Mucosa of stomach (tissue), 1 donor: ENCODE results near the gene GPX4.
"Not testable (repeated sequence)": the region's sequence is repeated elsewhere in the genome, so short reads cannot be mapped to it uniquely, and the experiment has no call there.

Source experiments
- H3K27me3 ChIP-seq: one replicate; pipeline ENCODE4 v1.7.0; 2013; ENCODE audit warnings: mild to moderate bottlenecking, low read length; ENCODE audit not compliant: control insufficient read depth, insufficient read depth
- H3K36me3 ChIP-seq: one replicate; pipeline ENCODE4 v1.7.0; 2013; ENCODE audit warnings: low read length; ENCODE audit not compliant: control insufficient read depth, insufficient read depth
- H3K4me1 ChIP-seq: one replicate; pipeline ENCODE4 v1.7.0; 2013; ENCODE audit warnings: mild to moderate bottlenecking, low read length; ENCODE audit not compliant: control insufficient read depth, insufficient read depth
- H3K4me3 ChIP-seq: one replicate; pipeline ENCODE4 v1.7.0; 2013; ENCODE audit warnings: low read length
- H3K9ac ChIP-seq: one replicate; pipeline ENCODE4 v1.7.0; 2013; ENCODE audit warnings: mild to moderate bottlenecking, low read length, moderate library complexity
- H3K9me3 ChIP-seq: one replicate; pipeline ENCODE4 v1.7.0; 2013; ENCODE audit warnings: mild to moderate bottlenecking, low read length, moderate library complexity; ENCODE audit not compliant: control insufficient read depth
- donor health status: Pancreatic carcinoma.

GPX4 gene

DNA sequence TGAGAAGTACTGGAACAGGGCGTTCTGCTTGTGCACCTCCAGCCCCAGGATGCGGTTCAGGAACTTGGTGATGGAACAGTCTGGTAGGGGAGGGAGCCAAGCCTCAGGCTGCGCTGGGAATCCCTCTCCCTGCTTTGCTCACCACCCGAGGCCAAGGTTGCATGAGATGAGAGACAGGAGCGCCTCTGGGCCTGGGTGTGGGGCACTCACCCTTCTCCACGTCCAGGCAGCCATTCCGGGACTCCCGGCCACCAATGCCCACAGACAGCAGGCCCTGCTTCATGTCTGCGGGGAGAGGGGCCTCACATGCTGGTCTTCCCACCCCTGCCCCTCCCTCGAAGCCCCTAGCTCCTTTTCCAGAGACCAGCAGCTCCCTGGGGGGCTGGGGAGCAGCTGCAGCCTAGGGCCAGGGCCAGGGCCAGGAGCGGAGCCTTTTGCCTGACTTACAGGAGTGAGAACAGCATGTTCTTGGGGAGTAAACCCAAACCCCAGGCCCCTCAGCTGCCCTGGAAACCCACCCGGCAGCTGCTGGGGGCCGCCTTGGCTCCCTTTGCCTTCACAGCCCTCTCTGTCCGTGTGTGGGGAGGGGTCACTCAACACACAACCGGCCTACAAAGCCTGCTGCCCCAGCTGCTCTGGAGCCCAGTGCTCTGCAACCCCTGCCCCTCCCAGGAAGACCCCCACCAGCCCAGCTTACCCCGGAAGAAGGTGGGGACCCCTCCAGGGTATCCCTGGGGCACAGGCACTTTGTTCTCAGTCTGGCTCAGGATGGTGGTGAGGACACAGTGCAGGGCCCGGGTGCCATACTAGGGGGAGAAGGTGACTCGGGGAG lies 7.2 kb downstream of the GPX4 start:
- no peak overlapping the region for H3K9ac ChIP-seq
- peaks cover 30% of the 10 kb centered on the region for H3K4me1 ChIP-seq
- H3K36me3 ChIP-seq, result peaks cover 5% of the 10 kb centered on the region
- H3K9me3 ChIP-seq, result no peaks in the 10 kb centered on the region
- no peaks in the 10 kb centered on the region for H3K27me3 ChIP-seq
- no peak overlapping the region for H3K4me3 ChIP-seq

DNA sequence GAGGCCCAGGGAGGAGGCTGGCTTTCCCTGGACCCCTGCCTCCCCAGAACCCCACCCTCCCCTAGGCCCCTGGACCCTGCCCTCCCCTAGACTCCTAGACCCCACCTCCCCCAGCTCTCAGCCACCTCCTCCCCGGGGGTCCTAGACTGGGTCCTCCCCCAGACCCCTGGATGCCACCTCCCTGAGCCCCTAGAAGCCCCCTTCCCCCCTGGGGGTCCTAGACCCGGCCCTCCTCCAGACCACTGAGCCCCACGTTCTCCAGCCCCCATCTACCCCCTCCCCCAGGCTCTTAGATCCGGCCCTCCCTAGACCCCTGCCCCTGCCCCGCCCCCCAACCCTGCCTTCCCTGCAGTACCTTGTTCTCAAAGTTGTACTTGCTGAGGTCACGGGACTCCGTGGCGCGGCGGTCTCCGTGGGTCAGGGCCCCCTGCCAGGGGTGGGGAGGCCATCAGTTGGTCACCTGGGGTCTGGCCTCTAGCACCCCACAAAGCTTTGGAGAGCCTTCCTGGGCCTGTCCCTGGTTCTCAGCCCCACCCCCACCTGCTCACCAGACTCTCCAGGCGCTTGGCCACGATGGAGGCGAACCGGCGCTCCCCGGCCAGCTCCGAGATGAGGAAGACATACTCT lies 8.0 kb downstream of the GPX4 start:
- Histone ChIP-seq H3K9me3 (no peaks in the 10 kb centered on the region), H3K4me1 (peaks cover 23% of the 10 kb centered on the region), H3K9ac (no peak overlapping the region), H3K27me3 (no peaks in the 10 kb centered on the region), H3K36me3 (peaks cover 5% of the 10 kb centered on the region), H3K4me3 (no peak overlapping the region)

DNA sequence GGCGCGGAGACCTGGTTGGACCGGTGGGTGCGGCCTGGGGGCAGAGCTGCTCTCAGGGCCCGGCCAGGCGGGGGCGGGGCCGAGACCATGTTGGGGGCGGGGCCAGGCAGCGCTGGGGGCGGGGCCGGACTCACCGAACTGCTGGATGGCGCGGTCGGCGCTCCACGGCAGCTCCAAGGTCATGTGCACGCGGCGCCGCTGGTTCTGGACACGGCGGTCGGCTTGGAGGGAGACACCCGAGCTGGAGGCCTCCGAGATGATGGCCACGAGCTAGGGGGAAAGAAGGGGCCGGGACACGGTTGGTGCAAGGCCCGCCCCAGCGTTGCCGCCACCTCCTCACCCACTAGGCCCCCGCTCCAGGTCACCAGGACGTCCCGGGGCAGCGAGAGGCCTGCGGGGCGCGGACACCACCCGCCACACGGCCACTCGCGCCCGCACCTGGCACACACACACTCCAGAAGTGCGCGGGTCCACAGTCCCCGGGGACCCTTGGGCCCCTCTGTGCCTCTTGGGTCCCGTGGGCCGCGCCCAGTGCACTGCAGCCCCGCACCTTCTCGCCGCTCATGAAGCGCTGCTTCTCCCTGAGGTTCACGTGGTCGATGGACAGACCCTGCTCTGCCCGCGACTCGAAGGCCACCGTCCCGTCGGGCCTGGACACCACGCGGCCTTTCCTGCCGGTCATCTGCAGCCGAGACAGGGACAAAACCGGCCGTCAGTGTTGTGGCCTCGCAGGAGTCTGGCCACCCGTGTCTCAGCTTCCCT lies 8.7 kb downstream of the GPX4 start:
- no peak overlapping the region for H3K4me3 ChIP-seq
- H3K9me3 ChIP-seq, result no peaks in the 10 kb centered on the region
- H3K27me3 ChIP-seq, result no peaks in the 10 kb centered on the region
- peaks cover 5% of the 10 kb centered on the region for H3K36me3 ChIP-seq
- H3K9ac ChIP-seq, result no peak overlapping the region
- H3K4me1 ChIP-seq, result peaks cover 18% of the 10 kb centered on the region

DNA sequence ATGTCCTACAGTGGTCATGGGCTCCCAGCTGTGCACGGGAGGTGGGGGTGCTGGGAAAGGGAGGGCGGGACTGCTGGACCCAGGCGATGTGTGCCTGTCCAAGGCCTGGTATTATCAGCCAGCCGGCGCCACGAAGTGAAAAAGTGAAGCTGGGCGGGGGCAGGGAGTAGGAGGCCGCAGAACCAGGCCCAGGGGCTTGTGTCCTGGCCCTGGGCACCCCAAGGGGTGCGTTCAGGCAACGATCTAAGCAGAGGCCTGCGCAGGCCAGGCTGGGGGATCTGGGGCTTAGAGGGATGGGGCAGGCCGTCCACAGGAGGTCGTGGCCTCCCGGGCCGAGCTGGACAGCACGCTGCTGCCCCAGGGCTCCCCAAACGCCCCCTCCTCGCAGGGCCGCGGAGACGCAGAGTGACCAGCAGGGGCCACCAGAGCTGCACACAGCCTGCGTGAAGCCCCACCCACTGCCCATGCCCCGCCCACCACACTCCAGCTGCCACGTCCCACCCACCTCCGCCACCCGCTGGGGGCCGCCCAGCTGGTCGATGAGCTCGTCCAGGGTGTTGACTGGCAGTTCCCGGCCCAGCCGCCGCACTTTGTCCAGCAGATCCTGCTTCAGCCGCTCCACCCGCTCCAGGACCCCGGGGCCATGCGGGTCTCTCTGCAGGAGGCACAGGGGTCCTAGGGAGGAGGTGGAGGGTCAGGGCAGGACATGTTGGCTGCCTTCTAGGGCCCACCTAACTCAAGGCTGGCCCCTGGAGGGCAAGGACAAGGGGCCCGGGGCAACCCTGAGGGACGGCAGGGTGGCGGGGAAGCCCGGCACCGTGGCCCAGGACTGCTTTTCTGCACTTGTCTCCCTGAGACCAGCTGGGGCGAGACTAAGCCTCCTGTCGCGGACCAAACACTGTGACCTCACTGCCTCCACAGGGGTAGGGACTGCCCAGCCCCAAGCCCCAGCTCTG lies 9.5 kb downstream of the GPX4 start:
- H3K9ac ChIP-seq, result peak overlapping the region; percentile 56
- peaks cover 5% of the 10 kb centered on the region for H3K36me3 ChIP-seq
- no peak overlapping the region for H3K4me3 ChIP-seq
- no peaks in the 10 kb centered on the region for H3K9me3 ChIP-seq
- peaks cover 18% of the 10 kb centered on the region for H3K4me1 ChIP-seq
- no peaks in the 10 kb centered on the region for H3K27me3 ChIP-seq

DNA sequence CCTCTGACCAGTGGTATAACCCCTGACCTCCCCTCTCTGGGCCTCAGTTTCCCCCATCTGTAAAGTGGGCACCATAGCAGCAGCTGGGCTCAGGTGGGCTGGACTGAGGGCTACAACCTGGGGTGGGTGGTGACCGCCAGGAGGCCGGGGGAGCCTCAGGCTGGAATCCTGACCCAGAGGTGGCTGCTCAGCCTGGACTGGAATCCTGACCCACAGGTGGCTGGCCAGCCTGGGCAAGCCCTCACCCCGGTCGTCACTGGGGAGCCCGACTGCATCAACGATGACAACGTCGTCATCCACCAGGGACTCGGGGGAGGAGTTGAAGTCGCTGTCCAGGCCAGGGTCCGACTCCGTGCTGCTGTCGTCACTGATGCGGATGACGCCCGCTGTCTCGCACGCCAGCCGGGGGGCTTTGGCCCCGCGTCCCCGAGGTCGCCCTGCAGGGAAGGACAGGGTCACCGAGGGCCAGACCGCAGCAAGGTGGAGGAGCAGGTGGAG lies 10.2 kb downstream of the GPX4 start:
- Histone ChIP-seq H3K4me3 (no peak overlapping the region), H3K36me3 (peaks cover 5% of the 10 kb centered on the region), H3K27me3 (no peaks in the 10 kb centered on the region), H3K4me1 (peaks cover 18% of the 10 kb centered on the region), H3K9me3 (no peaks in the 10 kb centered on the region), H3K9ac (peak overlapping the region; percentile 56)

DNA sequence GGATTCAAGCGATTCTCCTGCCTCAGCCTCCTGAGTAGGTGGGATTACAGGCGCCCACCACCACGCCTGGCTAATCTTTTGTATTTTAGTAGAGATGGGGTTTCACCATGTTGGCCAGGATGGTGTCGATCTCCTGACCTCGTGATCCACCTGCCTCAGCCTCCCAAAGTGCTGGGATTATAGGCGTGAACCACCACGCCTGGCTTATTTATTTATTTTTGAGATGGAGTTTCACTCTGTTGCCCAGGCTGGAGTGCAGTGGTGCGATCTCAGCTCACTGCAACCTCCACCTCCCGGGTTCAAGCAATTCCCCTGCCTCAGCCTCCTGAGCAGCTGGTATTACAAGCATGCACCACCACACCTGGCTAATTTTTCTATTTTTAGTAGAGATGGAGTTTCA lies 10.9 kb downstream of the GPX4 start:
- not testable (repeated sequence) for H3K4me3 ChIP-seq, H3K36me3 ChIP-seq, H3K27me3 ChIP-seq, H3K9ac ChIP-seq, H3K9me3 ChIP-seq
- H3K4me1 ChIP-seq, result peaks cover 18% of the 10 kb centered on the region

DNA sequence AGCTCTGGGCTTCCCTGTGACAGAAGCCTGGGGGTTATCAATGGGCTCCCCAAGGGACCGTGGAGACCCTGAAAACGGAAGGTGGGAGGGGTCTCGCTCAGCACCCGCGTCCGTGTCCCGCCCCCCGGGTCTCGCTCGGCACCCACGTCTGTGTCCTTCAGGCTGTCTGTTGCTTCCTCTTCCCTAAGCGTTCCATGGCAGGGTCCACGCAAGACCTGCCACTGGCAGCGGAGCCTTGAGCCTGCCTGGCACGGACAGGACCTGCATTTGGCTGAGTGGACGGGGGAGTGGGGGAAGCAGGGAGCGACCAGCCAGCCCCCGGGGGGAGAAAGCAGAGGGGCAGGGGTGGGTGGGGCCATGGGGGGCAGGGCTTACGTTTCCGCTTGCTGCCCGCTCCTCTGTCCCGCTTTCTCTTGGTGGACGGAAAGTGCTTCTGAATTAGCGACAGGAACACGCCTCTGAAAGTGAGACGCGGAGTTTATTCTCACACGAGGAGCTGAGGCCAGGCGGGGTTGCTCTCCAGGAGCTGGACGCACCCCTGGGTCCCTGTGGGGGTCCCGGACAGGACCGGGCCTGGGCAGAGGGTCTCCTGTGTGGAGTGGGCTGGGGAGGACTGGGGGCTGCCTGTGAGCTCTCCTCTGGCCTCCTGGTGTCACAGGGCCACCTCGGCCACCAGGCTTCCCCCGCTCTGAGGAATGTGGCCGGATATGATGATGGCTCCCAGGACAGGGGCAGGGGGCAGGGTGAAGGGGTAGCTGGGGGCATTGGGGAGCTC lies 12.0 kb downstream of the GPX4 start:
- no peaks in the 10 kb centered on the region for H3K9me3 ChIP-seq
- no peak overlapping the region for H3K4me3 ChIP-seq
- H3K4me1 ChIP-seq, result peaks cover 18% of the 10 kb centered on the region
- H3K36me3 ChIP-seq, result peaks cover 5% of the 10 kb centered on the region
- no peaks in the 10 kb centered on the region for H3K27me3 ChIP-seq
- H3K9ac ChIP-seq, result no peak overlapping the region

DNA sequence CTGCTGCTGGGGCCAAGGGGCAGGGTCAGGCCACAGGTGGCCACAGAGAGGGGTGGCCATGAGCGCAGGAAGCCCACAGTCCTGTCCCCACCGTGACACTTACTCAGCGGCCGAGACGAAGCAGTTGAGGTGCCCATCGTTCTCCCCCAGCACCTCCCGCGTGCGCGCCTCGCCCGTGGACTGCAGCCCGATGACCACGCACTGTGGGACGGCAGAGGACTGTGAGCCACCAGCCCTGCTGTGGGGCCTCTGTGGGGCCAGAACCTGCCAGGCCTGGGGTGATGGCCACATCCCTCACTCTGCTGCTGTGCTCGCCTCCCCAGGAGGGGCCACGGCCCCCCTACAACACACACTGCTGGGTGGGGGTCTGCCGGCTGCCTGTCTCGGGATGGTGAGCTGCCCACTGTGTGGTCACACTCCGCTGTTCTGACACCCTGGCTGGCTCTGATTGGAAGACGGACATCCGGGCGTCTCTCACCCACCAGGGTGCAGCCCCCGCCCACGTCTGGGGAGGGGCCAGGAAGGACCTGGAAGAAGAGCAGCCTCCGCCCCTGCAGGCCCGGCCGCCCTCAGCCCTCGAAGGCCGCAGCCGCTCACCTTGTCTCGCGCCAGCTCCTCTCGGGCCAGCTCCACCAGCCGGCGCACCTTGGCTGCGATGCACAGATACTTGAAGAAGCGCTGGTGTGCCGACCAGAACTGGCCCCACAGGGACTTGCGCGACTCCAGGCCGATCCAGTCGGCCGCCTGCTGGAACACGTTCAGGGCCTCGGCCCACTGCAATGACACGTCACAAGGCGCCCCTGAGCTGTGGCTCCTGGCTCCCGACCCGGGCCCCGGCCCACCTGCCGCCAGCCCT lies 13.2 kb downstream of the GPX4 start:
- Histone ChIP-seq H3K4me3 (no peak overlapping the region), H3K9me3 (no peaks in the 10 kb centered on the region), H3K4me1 (peaks cover 18% of the 10 kb centered on the region), H3K9ac (no peak overlapping the region), H3K36me3 (peaks cover 16% of the 10 kb centered on the region), H3K27me3 (no peaks in the 10 kb centered on the region)

DNA sequence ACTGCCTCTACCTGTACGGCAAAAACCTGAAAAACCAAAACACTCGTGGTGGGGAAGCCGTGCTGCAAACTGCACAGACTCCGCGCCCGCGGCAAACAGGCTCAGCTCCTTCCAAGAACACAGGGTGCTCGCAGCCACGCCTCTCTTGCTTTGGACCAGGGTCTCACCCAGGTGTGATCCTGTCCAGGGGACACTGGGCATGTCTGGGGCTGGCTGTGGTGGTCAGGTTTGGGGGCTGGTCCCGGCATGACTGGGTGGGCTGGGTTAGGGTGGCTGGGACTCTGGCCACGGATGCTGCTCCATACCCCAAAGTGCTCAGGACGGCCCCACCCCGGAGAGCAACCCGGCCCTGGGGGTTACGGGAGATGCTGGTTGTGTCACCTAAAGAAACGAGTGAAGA lies 13.9 kb downstream of the GPX4 start:
- Histone ChIP-seq H3K36me3 (peaks cover 17% of the 10 kb centered on the region), H3K9me3 (no peaks in the 10 kb centered on the region), H3K9ac (no peak overlapping the region), H3K27me3 (no peaks in the 10 kb centered on the region), H3K4me3 (no peak overlapping the region), H3K4me1 (peaks cover 15% of the 10 kb centered on the region)

DNA sequence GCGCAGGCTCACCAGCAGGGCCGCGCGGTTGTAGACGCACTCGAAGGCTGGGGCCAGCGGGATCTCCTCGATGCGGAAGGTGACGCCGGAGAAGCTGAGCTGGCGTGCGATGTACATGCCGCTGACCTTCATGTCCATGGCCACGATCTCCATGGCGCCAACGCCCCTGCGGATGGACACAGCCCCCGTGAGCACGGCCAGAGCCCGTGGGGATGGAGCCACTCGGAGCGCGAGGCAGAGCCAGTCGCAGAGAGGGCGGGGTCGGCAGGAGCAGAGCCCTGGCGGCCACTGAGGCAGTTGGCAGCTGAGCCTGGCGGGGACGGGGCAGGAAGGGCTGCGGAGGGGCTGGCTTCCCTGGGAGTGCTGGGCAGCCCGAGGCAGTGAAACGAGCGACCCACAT lies 15.2 kb downstream of the GPX4 start:
- no peaks in the 10 kb centered on the region for H3K9me3 ChIP-seq
- H3K4me1 ChIP-seq, result peaks cover 14% of the 10 kb centered on the region
- H3K27me3 ChIP-seq, result no peaks in the 10 kb centered on the region
- H3K4me3 ChIP-seq, result no peak overlapping the region
- H3K36me3 ChIP-seq, result peaks cover 24% of the 10 kb centered on the region
- H3K9ac ChIP-seq, result no peak overlapping the region
